GM21526 (cell line): ENCODE measurements around the gene RNF214.

Source experiments
- ATAC-seq: cut with Tn5 transposase; IDR thresholded peaks from one replicate; pipeline ENCODE4 v1.9.1; 2021; ENCODE audit warnings: moderate library complexity; ENCODE audit not compliant: unreplicated experiment, low FRiP score

Gene RNF214

GRCh38 chr11:117212697-117213355, 19.6 kb upstream of the RNF214 start:
- ATAC-seq, result no peak

GRCh38 chr11:117214404-117215110, 17.9 kb upstream of the RNF214 start:
- no peak for ATAC-seq

- ATAC-seq, result no peak
Measured at GRCh38 chr11:117217141-117218084, 15.1 kb upstream of the RNF214 start.

GRCh38 chr11:117218133-117218915, 14.1 kb upstream of the RNF214 start:
- no peak for ATAC-seq

- no peak for ATAC-seq
Measured at GRCh38 chr11:117219001-117219400, 13.5 kb upstream of the RNF214 start.

- no peak for ATAC-seq
Measured at GRCh38 chr11:117219455-117219854, 13.0 kb upstream of the RNF214 start.

GRCh38 chr11:117219995-117220394, 12.5 kb upstream of the RNF214 start:
- no peak for ATAC-seq

GRCh38 chr11:117220568-117220967, 11.9 kb upstream of the RNF214 start:
- no peak for ATAC-seq

- ATAC-seq, result no peak
Measured at GRCh38 chr11:117220999-117221774, 11.3 kb upstream of the RNF214 start.

- no peak for ATAC-seq
Measured at GRCh38 chr11:117221775-117222517, 10.5 kb upstream of the RNF214 start.

- no peak for ATAC-seq
Measured at GRCh38 chr11:117222991-117223740, 9.3 kb upstream of the RNF214 start.

GRCh38 chr11:117223741-117224689, 8.5 kb upstream of the RNF214 start:
- no peak for ATAC-seq

- no peak for ATAC-seq
Measured at GRCh38 chr11:117225553-117226170, 6.8 kb upstream of the RNF214 start.

GRCh38 chr11:117226388-117227385, 5.8 kb upstream of the RNF214 start:
- no peak for ATAC-seq

GRCh38 chr11:117228091-117228490, 4.4 kb upstream of the RNF214 start:
- ATAC-seq, result no peak

GRCh38 chr11:117229411-117229810, 3.1 kb upstream of the RNF214 start:
- no peak for ATAC-seq
